Panc1 (cell line): ENCODE data around the gene EML6. TPM values are rescaled to one million over a fixed set of nuclear protein-coding genes. Genes with fewer than 3 reads are reported as not detected.

Source experiments
- ATAC-seq: fragments of 200-7000 bp; cut with Tn5 transposase; 2 replicates; pipeline ENCODE4 v1.9.1; 2020; ENCODE audit warnings: mild to moderate bottlenecking, moderate library complexity
- BruUV-seq: library from RNA; stranded (reverse); fragments of 400-500 nt; replicated peaks from 2 replicates; lab custom pipeline; 2021; lab: Mats Ljungman, UMichigan
- CTCF ChIA-PET: fragments of 300-600 bp; sonication (Branson Sonifier 250); formaldehyde crosslinking; loops from one replicate; lab custom pipeline; 2022; ENCODE audit warnings: antibody characterized with exemption; lab: Charles Lee
- POLR2A ChIA-PET: fragments of 300-600 bp; sonication (Branson Sonifier 250); formaldehyde crosslinking; loops from one replicate; lab custom pipeline; 2022; ENCODE audit warnings: antibody characterized with exemption; lab: Charles Lee
- DNase-seq: peaks from one replicate; pipeline ENCODE4 v3.0.0-alpha.2; 2010; ENCODE audit warnings: low read depth, low spot score
- H3K27ac ChIP-seq: 2 replicates; pipeline ENCODE4 v1.5.1; 2011; ENCODE audit warnings: mild to moderate bottlenecking, low read length, inconsistent platforms
- H3K27me3 ChIP-seq: fragments of 200-500 bp; sonication (Bioruptor generic); 2 replicates; pipeline ENCODE4 v1.6.0; 2014; ENCODE audit warnings: low read length, inconsistent platforms; ENCODE audit not compliant: control insufficient read depth, insufficient read depth
- H3K36me3 ChIP-seq: fragments of 200-500 bp; sonication (Bioruptor generic); 2 replicates; pipeline ENCODE4 v1.5.1; 2014; ENCODE audit warnings: inconsistent platforms, mild to moderate bottlenecking, low read length, moderate library complexity; ENCODE audit not compliant: control insufficient read depth, insufficient read depth
- H3K4me1 ChIP-seq: 2 replicates; pipeline ENCODE4 v1.5.1; 2011; ENCODE audit warnings: inconsistent platforms, mild to moderate bottlenecking, low read length, moderate library complexity; ENCODE audit not compliant: control insufficient read depth, insufficient read depth
- H3K4me3 ChIP-seq, 2 experiments: 2 replicates each; pipeline ENCODE4 v1.5.1; 2011 to 2012; ENCODE audit warnings: low read depth in 2 of 2, low read length in 2 of 2, mild to moderate bottlenecking in 2 of 2, inconsistent platforms in 1 of 2, moderate library complexity in 1 of 2
- H3K9me3 ChIP-seq: fragments of 200-500 bp; sonication (Bioruptor generic); 2 replicates; pipeline ENCODE4 v1.5.1; 2014; ENCODE audit warnings: low read depth, mild to moderate bottlenecking, inconsistent platforms, low read length, moderate library complexity; ENCODE audit not compliant: control insufficient read depth, insufficient read depth
- CTCF ChIP-seq: fragments of 450-650 bp; IDR thresholded peaks from 2 replicates; pipeline ENCODE4 v1.5.1; 2017; ENCODE audit warnings: mild to moderate bottlenecking
- POLR2AphosphoS5 ChIP-seq: IDR thresholded peaks from 2 replicates; pipeline ENCODE4 v1.6.1; 2012; ENCODE audit warnings: mild to moderate bottlenecking, low read depth, low read length, moderate library complexity
- REST ChIP-seq, 2 experiments: IDR thresholded peaks; 2 replicates each; pipeline ENCODE4 v1.6.1; 2011 to 2012; ENCODE audit warnings: low read depth in 2 of 2, control low read depth in 1 of 2, low read length in 1 of 2, mild to moderate bottlenecking in 1 of 2, moderate library complexity in 1 of 2; ENCODE audit not compliant: insufficient read depth in 1 of 2
- SIN3A ChIP-seq: IDR thresholded peaks from 2 replicates; pipeline ENCODE4 v1.6.1; 2012; ENCODE audit warnings: low read depth, mild to moderate bottlenecking, low read length, moderate library complexity, borderline replicate concordance; ENCODE audit not compliant: insufficient read depth
- TCF7L2 ChIP-seq: IDR thresholded peaks from 2 replicates; pipeline ENCODE4 v1.6.1; 2011; ENCODE audit warnings: mild to moderate bottlenecking, low read depth, low read length, inconsistent platforms
- in situ Hi-C: cut with HindIII; loops from 2 replicates; pipeline ENCODE4 v1.10.0; 2016; ENCODE audit warnings: low sequenced_read_pairs, low pct_unique_long_range_greater_than_20kb
- intact Hi-C: fragments of 100-400 bp; cut with micrococcal nuclease; formaldehyde crosslinking; loops from one replicate; pipeline ENCODE4 v1.10.0; 2022; ENCODE audit not compliant: unreplicated experiment
- total RNA-seq: library from RNA; stranded (reverse); gene quantifications from one replicate; pipeline ENCODE4 v1.2.1, GENCODE V29; 2021; ENCODE audit not compliant: unreplicated experiment

The EML6 gene
- total RNA-seq, 1 experiment from 2014 or later = 6.3 TPM

GRCh38 chr2:54948120-54948519 is 224.7 kb downstream of the EML6 start:
- ChIA-PET CTCF (no interaction called here), POLR2A (no interaction called here)
- Histone ChIP-seq H3K9me3 (no peaks in the 10 kb centered on the region; the same call in 1 of the 2 replicates), H3K27me3 (no peaks in the 10 kb centered on the region), H3K36me3 (no peaks in the 10 kb centered on the region), H3K4me3 (no peak overlapping the region), H3K27ac (peak overlapping the region; percentile 96), H3K4me1 (peaks cover 15% of the 10 kb centered on the region)
- TF ChIP-seq POLR2AphosphoS5 = no peak
- TF ChIP-seq CTCF = no peak
- no peak for TF ChIP-seq TCF7L2
- no peak for TF ChIP-seq REST (IDR thresholded peaks at IDR 0.05; ENCODE audit: insufficient read depth in 1 of 2, low read depth in 2 of 2, low read length in 1 of 2)
- no peak for TF ChIP-seq SIN3A
- no TSS peak for BruUV-seq
- intact Hi-C loops = no loop called here
- in situ Hi-C loops = no loop called here
- DNase-seq (no peak), ATAC-seq (no peak)

GRCh38 chr2:54949431-54949830 is 226.0 kb downstream of the EML6 start:
- Histone ChIP-seq H3K4me3 (no peak overlapping the region), H3K4me1 (peaks cover 27% of the 10 kb centered on the region), H3K27me3 (no peaks in the 10 kb centered on the region), H3K9me3 (no peaks in the 10 kb centered on the region; the same call in 1 of the 2 replicates), H3K27ac (peak overlapping the region; percentile 96), H3K36me3 (no peaks in the 10 kb centered on the region)
- CTCF ChIA-PET = no interaction called here
- in situ Hi-C loops (no loop called here), intact Hi-C loops (no loop called here)
- POLR2A ChIA-PET = no interaction called here
- ATAC-seq (no peak), DNase-seq (no peak)
- no TSS peak for BruUV-seq
- TF ChIP-seq POLR2AphosphoS5 (no peak), TCF7L2 (no peak), REST (IDR thresholded peaks at IDR 0.05; ENCODE audit: insufficient read depth in 1 of 2, low read depth in 2 of 2, low read length in 1 of 2) (no peak), CTCF (no peak), SIN3A (no peak)
